GM19035 (cell line): ENCODE data around the gene KRT31.
"Not testable (repeated sequence)": the region's sequence is repeated elsewhere in the genome, so short reads cannot be mapped to it uniquely, and the experiment has no call there.

Experiments used
- ATAC-seq: cut with Tn5 transposase; IDR thresholded peaks from one replicate; pipeline ENCODE4 v1.9.1; 2021; ENCODE audit not compliant: unreplicated experiment

The KRT31 gene

GRCh38 chr17:41347869-41348760 is 49.3 kb downstream of the KRT31 start:
- ATAC-seq: no peak

GRCh38 chr17:41346421-41346820 is 51.0 kb downstream of the KRT31 start:
- ATAC-seq: not testable (repeated sequence)

- ATAC-seq: no peak
These were observed 51.4 kb downstream of the KRT31 start for GRCh38 chr17:41345992-41346391.
